GM12892 (cell line): ENCODE data around the gene DPYD.

Source experiments
- POLR2A ChIP-seq: IDR thresholded peaks from 2 replicates; pipeline ENCODE4 v1.6.1; 2011; ENCODE audit warnings: low read depth, low read length, control low read depth
- TAF1 ChIP-seq: IDR thresholded peaks from 2 replicates; pipeline ENCODE4 v1.6.1; 2011; ENCODE audit warnings: low read depth, mild to moderate bottlenecking, control low read depth, low read length, borderline replicate concordance

- no peak for TF ChIP-seq TAF1
- no peak for TF ChIP-seq POLR2A
These were observed 360.1 kb downstream of the DPYD start for GRCh38 chr1:97560714-97561113.
